KMS-11 (cell line): ENCODE results near the gene CGB5.

Experiments used
- H2AFZ ChIP-seq: fragments of 200-600 bp; sonication (generic); 2 replicates; pipeline ENCODE4 v1.6.1; 2016; ENCODE audit warnings: antibody characterized with exemption, mixed run types, low read depth
- H3K27ac ChIP-seq: fragments of 200-600 bp; sonication (generic); 2 replicates; pipeline ENCODE4 v1.6.1; 2016; ENCODE audit warnings: mild to moderate bottlenecking, mixed run types
- H3K27me3 ChIP-seq: fragments of 200-600 bp; sonication (generic); 2 replicates; pipeline ENCODE4 v1.6.1; 2017; ENCODE audit warnings: mild to moderate bottlenecking, low read depth, mixed run types, moderate library complexity; ENCODE audit not compliant: insufficient read depth
- H3K36me3 ChIP-seq: fragments of 200-600 bp; sonication (generic); 2 replicates; pipeline ENCODE4 v1.6.1; 2017; ENCODE audit warnings: mild to moderate bottlenecking, mixed run types; ENCODE audit not compliant: insufficient read depth
- H3K4me1 ChIP-seq: fragments of 200-600 bp; sonication (generic); 2 replicates; pipeline ENCODE4 v1.6.1; 2016; ENCODE audit warnings: mild to moderate bottlenecking, low read depth, mixed run types; ENCODE audit not compliant: poor library complexity, severe bottlenecking
- H3K4me2 ChIP-seq: fragments of 200-600 bp; sonication (generic); 2 replicates; pipeline ENCODE4 v1.7.0; 2016; ENCODE audit warnings: mild to moderate bottlenecking, mixed run types
- H3K4me3 ChIP-seq: fragments of 200-600 bp; sonication (generic); IDR thresholded peaks from 2 replicates; pipeline ENCODE4 v1.6.1; 2017; ENCODE audit warnings: low read depth, low read length, mixed read lengths; ENCODE audit not compliant: insufficient read depth
- H3K79me2 ChIP-seq: fragments of 200-600 bp; sonication (generic); 2 replicates; pipeline ENCODE4 v1.6.1; 2016; ENCODE audit warnings: low read depth, mixed run types; ENCODE audit not compliant: insufficient read depth
- H3K9ac ChIP-seq: fragments of 200-600 bp; sonication (generic); 2 replicates; pipeline ENCODE4 v1.6.1; 2016; ENCODE audit warnings: mild to moderate bottlenecking, mixed run types
- H4K20me1 ChIP-seq: fragments of 200-600 bp; sonication (generic); 2 replicates; pipeline ENCODE4 v1.6.1; 2016; ENCODE audit warnings: mild to moderate bottlenecking, mixed run types; ENCODE audit not compliant: insufficient read depth
- CTCF ChIP-seq: fragments of 200-600 bp; sonication (generic); conservative IDR thresholded peaks from 2 replicates; pipeline ENCODE4 v1.6.1; 2017; ENCODE audit warnings: low read depth, mild to moderate bottlenecking, antibody characterized with exemption, low read length, moderate library complexity, mixed read lengths

Gene CGB5

DNA sequence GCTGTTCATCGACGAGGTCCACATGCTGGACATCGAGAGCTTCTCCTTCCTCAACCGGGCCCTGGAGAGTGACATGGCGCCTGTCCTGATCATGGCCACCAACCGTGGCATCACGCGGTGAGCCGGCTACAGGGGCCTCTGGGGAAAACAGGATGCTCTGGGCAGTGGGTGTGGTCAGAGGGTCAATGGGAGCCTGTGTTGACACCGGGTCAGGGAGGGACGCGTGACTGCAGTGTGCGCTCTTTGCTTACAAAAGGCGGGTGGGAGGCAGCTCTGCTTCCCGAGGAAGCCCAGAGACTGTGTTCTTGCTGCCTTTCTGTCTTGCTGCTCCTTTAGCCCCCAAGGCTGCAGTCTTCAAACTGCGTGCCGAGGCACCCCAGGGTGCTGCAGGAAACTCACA, 32.5 kb upstream of the CGB5 start:
- no peak overlapping the region for H3K9ac ChIP-seq
- TF ChIP-seq CTCF = no peak
- no peak overlapping the region for H2AFZ ChIP-seq
- no peak overlapping the region for H3K27ac ChIP-seq
- H3K4me2 ChIP-seq = no peak overlapping the region
- H3K36me3 ChIP-seq = peaks cover 6% of the 10 kb centered on the region; the same call in 1 of the 2 replicates
- H3K79me2 ChIP-seq = no peaks in the 10 kb centered on the region
- no peaks in the 10 kb centered on the region for H3K4me1 ChIP-seq
- no peak overlapping the region for H3K4me3 ChIP-seq
- no peaks in the 10 kb centered on the region for H3K27me3 ChIP-seq
- H4K20me1 ChIP-seq = no peaks in the 10 kb centered on the region

DNA sequence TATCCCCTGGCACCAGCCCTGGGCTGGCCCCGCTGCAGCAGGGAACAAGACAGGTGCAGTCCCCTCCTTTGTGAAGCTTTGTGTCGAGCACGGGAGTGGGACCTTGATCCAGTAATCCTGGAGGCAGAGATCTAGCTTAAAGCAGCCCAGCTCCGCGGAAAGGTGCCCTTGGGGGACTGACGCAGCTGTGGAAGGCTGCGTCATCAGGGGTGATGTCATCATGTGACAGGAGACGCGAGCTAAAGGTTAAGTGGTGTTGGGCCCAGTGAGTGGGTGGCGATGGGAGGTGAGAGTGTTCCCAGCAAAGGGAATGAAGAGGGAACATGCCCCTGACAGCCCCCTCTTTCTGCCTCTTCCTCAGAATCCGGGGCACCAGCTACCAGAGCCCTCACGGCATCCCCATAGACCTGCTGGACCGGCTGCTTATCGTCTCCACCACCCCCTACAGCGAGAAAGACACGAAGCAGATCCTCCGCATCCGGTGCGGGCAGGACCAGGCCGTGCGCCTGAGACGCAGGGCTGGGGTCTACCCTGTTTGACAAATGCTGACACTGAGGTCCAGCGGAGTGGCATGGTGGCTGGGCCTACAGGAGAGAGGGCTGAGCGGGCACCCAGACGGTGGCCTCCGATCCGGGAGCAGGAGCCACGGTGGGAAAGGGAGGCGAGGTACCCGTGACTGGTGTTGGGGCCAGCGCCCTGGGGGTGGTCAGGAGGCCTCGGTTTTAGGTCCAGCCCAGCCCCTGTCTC, 29.4 kb upstream of the CGB5 start:
- Histone ChIP-seq H4K20me1 (no peaks in the 10 kb centered on the region), H3K36me3 (no peaks in the 10 kb centered on the region), H3K4me2 (no peak overlapping the region), H2AFZ (no peak overlapping the region), H3K79me2 (no peaks in the 10 kb centered on the region), H3K4me3 (no peak overlapping the region), H3K27me3 (peaks cover 13% of the 10 kb centered on the region), H3K4me1 (no peaks in the 10 kb centered on the region), H3K9ac (no peak overlapping the region), H3K27ac (no peak overlapping the region)
- no peak for TF ChIP-seq CTCF

DNA sequence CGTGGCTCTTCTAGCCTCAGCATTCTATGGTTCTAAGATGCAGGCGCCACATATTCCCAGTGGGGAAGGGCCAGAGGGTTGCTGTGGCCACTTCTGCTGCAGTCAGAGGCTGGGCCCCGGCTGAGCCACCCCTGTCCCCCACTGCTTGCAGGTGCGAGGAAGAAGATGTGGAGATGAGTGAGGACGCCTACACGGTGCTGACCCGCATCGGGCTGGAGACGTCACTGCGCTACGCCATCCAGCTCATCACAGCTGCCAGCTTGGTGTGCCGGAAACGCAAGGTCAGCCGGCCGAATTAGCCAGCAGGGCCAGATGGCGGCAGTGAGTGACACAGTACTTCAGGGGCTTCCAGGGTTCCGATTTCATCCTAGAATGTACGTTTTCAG, 28.8 kb upstream of the CGB5 start:
- Histone ChIP-seq H3K36me3 (no peaks in the 10 kb centered on the region), H4K20me1 (no peaks in the 10 kb centered on the region), H2AFZ (no peak overlapping the region), H3K4me2 (no peak overlapping the region), H3K4me1 (no peaks in the 10 kb centered on the region), H3K79me2 (no peaks in the 10 kb centered on the region), H3K4me3 (no peak overlapping the region), H3K27me3 (peaks cover 13% of the 10 kb centered on the region), H3K27ac (no peak overlapping the region), H3K9ac (no peak overlapping the region)
- TF ChIP-seq CTCF = no peak

GRCh38 chr19:49016067-49016839, 27.4 kb upstream of the CGB5 start:
- Histone ChIP-seq H3K9ac (no peak overlapping the region), H3K4me2 (no peak overlapping the region), H3K27ac (no peak overlapping the region), H3K4me1 (no peaks in the 10 kb centered on the region), H4K20me1 (no peaks in the 10 kb centered on the region), H3K4me3 (no peak overlapping the region), H2AFZ (no peak overlapping the region), H3K27me3 (peaks cover 26% of the 10 kb centered on the region), H3K79me2 (no peaks in the 10 kb centered on the region), H3K36me3 (no peaks in the 10 kb centered on the region)
- no peak for TF ChIP-seq CTCF
